ENCODE results near the gene ANP32A.

ANP32A gene

DNA sequence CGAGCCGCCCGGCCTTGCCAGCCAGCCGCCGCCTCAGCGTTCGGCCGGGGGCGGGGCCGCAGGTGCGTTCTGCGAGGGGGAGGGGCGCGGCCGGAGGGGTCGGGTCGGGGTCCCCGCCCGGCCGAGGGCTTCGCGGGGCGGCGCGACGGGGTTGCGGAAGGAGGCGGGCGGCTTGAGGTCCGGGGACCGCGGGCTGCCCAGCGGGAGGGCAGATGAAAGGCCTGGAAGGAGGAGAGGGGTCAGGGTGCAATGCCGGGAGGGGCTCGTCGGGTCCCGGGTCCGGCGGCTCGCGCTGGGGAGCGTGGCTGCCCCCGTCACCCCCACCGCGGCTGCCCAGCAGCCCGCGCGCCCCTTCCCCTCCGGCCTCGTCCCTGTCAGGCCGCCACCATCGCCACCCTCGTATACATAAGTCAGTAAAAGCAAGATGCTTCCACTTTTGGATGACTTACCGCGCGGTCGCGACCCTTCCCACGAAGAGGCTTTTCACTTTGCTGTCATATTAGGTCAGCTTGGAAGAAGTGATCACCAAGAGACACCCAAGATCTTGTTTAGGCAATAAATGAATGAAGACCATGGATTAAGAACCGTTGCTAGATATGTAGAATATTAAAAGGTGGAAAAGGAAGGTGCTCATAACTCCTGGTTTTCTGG lies 620 bp upstream of the ANP32A start:
- TF ChIP-seq, protein P1, sequence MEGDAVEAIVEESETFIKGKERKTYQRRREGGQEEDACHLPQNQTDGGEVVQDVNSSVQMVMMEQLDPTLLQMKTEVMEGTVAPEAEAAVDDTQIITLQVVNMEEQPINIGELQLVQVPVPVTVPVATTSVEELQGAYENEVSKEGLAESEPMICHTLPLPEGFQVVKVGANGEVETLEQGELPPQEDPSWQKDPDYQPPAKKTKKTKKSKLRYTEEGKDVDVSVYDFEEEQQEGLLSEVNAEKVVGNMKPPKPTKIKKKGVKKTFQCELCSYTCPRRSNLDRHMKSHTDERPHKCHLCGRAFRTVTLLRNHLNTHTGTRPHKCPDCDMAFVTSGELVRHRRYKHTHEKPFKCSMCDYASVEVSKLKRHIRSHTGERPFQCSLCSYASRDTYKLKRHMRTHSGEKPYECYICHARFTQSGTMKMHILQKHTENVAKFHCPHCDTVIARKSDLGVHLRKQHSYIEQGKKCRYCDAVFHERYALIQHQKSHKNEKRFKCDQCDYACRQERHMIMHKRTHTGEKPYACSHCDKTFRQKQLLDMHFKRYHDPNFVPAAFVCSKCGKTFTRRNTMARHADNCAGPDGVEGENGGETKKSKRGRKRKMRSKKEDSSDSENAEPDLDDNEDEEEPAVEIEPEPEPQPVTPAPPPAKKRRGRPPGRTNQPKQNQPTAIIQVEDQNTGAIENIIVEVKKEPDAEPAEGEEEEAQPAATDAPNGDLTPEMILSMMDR (IDR thresholded peaks at IDR 0.05; ENCODE audit: poor library complexity, severe bottlenecking) = no peak
- DNase-seq (ENCODE audit: low spot score) = no peak
- peaks cover 7% of the 10 kb centered on the region for H3K4me1 ChIP-seq (ENCODE audit: insufficient read depth, poor library complexity, severe bottlenecking)
- H3K4me3 ChIP-seq (ENCODE audit: severe bottlenecking) = peak overlapping the region; percentile 91
- no peak for ATAC-seq (ENCODE audit: low read depth)
- no peaks in the 10 kb centered on the region for H3K9me3 ChIP-seq (ENCODE audit: severe bottlenecking)
- no peaks in the 10 kb centered on the region for H3K27me3 ChIP-seq (ENCODE audit: insufficient read depth, poor library complexity, severe bottlenecking)
- H3K36me3 ChIP-seq (ENCODE audit: low read depth) = no peaks in the 10 kb centered on the region
- peak overlapping the region; percentile 76 for H3K27ac ChIP-seq (ENCODE audit: poor library complexity, severe bottlenecking)

DNA sequence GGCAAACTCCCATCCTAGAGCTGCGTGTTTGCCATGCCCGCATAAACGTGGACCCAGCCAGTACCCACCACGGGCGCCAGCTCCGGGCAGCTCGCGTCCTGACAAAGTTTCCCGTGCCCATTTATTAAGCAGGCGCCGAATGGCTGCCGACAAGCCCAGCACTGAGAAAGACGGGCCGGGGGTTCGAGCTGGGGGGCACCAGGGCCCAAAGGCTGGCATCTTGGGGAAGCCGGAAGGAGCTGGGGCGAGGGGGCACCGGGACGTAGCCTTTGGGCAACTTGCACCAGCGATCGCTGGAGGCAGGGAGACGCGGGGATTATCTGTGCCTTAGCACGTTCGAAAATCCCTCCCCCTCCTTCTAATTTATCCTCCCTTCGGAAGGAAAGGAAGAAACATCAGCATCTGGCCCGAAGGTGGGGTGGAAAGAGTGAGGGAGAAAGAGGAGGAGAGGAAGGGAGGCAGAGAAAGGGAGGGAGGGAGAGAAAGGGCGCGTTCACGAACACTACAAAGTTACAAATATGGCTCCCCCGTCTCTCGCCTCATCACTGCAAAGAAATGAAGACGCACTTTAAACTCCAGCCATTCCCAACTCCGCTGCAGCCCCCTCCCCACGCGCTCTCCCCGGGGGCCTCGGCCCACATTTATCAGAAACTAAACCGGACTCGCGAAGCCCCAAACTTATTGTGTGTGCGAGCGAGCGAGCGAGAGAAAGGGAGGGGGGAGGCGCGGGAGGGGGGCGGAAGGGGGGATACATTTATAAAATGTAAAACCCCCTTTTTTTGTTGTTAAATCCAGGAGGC lies 1.0 kb downstream of the ANP32A start:
- DNase-seq (ENCODE audit: low spot score) = no peak

DNA sequence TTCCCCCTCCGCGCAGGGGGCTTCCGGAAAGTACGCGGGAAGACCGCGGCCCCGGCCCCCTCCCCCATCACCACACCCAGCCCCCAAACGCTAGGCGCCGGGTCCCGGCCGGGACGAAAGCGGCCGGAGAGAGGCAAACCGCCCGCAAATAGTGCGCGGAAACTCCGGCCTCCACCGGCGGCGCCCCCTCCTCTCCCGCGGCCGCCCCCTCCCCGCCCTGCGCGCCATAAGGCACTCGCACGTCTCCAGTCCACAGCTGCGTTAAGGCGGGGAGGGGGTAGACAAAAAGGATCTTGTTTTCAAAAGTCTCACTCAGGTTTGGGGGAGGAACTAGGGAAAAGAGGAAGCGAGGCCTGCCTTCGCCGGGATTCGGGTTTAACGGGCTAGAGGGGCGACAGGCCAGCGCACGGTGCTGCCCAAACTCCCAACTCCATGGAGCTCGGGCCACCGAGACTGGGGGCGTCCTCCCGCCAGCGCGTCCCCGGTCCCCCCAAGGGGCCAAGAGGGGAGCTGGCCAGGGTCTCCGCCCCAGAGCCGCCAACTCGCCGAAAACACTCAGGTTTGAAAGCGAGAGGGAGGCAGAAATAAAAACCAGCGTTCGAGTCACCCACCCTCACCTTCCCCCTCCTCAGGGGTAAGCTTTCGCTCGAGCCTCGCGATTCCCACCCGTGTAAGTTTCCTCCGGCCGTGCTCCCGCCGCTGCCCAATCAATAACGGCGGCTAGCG lies 1.8 kb downstream of the ANP32A start:
- no peak for ATAC-seq (ENCODE audit: low read depth)
- H3K9me3 ChIP-seq (ENCODE audit: severe bottlenecking) = no peaks in the 10 kb centered on the region
- no peak for DNase-seq (ENCODE audit: low spot score)
- no peaks in the 10 kb centered on the region for H3K27me3 ChIP-seq (ENCODE audit: insufficient read depth, poor library complexity, severe bottlenecking)
- peak overlapping the region; percentile 91 for H3K4me3 ChIP-seq (ENCODE audit: severe bottlenecking)
- TF ChIP-seq, protein P1 (IDR thresholded peaks at IDR 0.05; ENCODE audit: poor library complexity, severe bottlenecking) = no peak
- H3K36me3 ChIP-seq (ENCODE audit: low read depth) = 0 out of 2 replicates have a peak, but pooled peaks cover 5% of the 10 kb centered on the region
- peak overlapping the region; percentile 76 for H3K27ac ChIP-seq (ENCODE audit: poor library complexity, severe bottlenecking)
- H3K4me1 ChIP-seq (ENCODE audit: insufficient read depth, poor library complexity, severe bottlenecking) = peaks cover 22% of the 10 kb centered on the region

More for the DNA sequence above, 1.0 kb downstream of the ANP32A start:
- H3K4me3 ChIP-seq (ENCODE audit: severe bottlenecking) = peak overlapping the region; percentile 91
- 0 out of 2 replicates have a peak, but pooled peaks cover 5% of the 10 kb centered on the region for H3K36me3 ChIP-seq (ENCODE audit: low read depth)
- TF ChIP-seq, protein P1 (IDR thresholded peaks at IDR 0.05; ENCODE audit: poor library complexity, severe bottlenecking) = no peak
- ATAC-seq (ENCODE audit: low read depth) = peak; percentile 2; the same call in 1 of the 3 replicates
- peak overlapping the region; percentile 76 for H3K27ac ChIP-seq (ENCODE audit: poor library complexity, severe bottlenecking)
- H3K9me3 ChIP-seq (ENCODE audit: severe bottlenecking) = no peaks in the 10 kb centered on the region
- H3K27me3 ChIP-seq (ENCODE audit: insufficient read depth, poor library complexity, severe bottlenecking) = no peaks in the 10 kb centered on the region
- peaks cover 19% of the 10 kb centered on the region for H3K4me1 ChIP-seq (ENCODE audit: insufficient read depth, poor library complexity, severe bottlenecking)

DNA sequence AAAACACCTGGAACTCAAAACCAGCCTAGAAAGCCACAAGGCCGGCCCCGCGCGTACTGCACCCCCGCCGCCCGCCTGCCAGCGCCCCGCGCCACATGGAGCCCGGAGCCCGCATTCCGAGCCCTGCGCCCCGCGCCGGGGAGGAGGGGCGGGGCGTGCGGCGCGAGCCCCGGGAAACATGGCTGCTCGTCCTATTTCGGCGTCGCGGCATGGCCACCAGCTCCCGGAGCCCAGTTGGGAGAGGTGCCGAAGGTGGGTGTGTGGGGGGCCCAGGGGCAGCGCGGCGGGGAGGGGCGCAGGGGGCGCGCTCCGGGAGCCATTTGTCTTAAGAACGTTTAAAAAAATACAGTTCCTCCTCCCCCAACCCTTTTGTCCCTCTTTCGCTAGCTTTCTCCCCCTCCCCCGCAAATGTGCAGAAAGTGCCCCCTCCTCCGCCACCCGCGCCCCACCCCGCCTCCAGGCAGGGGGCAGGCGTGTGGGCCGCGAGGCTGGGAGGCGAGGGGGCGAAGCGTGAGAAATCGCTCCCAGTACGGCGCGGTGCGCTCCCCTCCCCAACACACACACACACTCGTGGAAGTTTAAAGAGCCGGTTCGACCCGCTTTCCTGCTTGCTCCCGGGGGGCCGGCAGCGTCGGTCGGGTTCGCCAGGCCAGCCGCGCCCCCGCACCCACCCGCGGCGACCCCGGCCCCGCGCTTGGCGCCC lies 2.5 kb downstream of the ANP32A start:
- ATAC-seq (ENCODE audit: low read depth) (peak; percentile 15), DNase-seq (ENCODE audit: low spot score) (no peak)
- Histone ChIP-seq H3K9me3 (ENCODE audit: severe bottlenecking) (no peaks in the 10 kb centered on the region), H3K4me3 (ENCODE audit: severe bottlenecking) (peak overlapping the region; percentile 91), H3K36me3 (ENCODE audit: low read depth) (0 out of 2 replicates have a peak, but pooled peaks cover 5% of the 10 kb centered on the region), H3K27me3 (ENCODE audit: insufficient read depth, poor library complexity, severe bottlenecking) (no peaks in the 10 kb centered on the region), H3K27ac (ENCODE audit: poor library complexity, severe bottlenecking) (peak overlapping the region; percentile 76), H3K4me1 (ENCODE audit: insufficient read depth, poor library complexity, severe bottlenecking) (peaks cover 26% of the 10 kb centered on the region)
- TF ChIP-seq, protein P1 (IDR thresholded peaks at IDR 0.05; ENCODE audit: poor library complexity, severe bottlenecking) = no peak

All from RWPE2 (cell line).